22Rv1 (cell line): ENCODE results near the gene PCDHB10.

Experiments used
- CTCF ChIP-seq: fragments of 450-650 bp; IDR thresholded peaks from 2 replicates; pipeline ENCODE4 v1.5.1; 2017; ENCODE audit warnings: mild to moderate bottlenecking
- ZFX ChIP-seq: fragments of 450-650 bp; IDR thresholded peaks from 2 replicates; pipeline ENCODE4 v1.6.1; 2017; ENCODE audit warnings: antibody characterized with exemption, borderline replicate concordance

GRCh38 chr5:141208478-141208877 is 16.3 kb downstream of the PCDHB10 start, which contains the start of gene PCDHB12:
- TF ChIP-seq CTCF (peak; percentile 76), ZFX (no peak)
